HG02840 (cell line): ENCODE measurements around the gene MTMR2.
A peak's percentile ranks its signal among the peaks of the same experiment; 100 is the strongest.
"Not testable (repeated sequence)": the region's sequence is repeated elsewhere in the genome, so short reads cannot be mapped to it uniquely, and the experiment has no call there.

Experiments used
- ATAC-seq: cut with Tn5 transposase; IDR thresholded peaks from one replicate; pipeline ENCODE4 v1.9.1; 2021; ENCODE audit warnings: mild to moderate bottlenecking, moderate library complexity, moderate number of reproducible peaks; ENCODE audit not compliant: unreplicated experiment, low FRiP score

The MTMR2 gene

DNA sequence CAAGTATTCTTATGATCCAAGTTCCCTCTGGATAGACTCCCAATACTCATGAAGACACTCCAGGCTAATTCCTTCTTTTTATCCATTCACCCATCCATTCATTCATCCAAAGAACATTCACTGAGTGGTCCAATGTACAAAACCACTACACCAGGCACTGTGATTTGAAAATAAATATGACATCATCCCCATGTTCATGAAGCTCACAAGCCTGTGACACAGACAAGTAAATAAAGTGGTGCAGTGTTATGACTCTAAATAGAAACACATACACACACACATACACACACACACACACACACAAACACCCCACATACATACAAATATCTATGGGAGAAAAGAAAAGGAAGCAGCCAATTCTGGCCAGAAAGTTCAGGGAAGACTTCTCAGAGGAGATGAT is 35.5 kb downstream of the MTMR2 start:
- ATAC-seq = no peak

DNA sequence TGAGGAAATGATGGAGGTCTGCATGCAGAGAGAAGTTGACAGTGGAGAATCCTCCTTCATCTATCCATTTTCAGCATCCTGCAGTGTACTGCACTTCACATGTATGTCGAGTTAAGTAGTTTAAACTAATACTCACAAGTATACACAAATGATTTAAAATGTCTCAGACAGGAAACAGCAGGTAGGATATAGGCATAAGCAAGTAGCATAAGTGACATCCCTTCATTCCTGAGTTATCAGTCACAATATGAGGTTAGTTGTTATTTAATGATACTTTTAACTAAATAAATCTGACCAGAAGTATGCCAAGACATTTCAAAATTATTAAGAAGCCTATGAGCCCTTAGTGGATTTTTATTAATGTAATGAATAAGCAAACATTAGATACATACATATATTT is 37.4 kb downstream of the MTMR2 start:
- ATAC-seq = no peak

DNA sequence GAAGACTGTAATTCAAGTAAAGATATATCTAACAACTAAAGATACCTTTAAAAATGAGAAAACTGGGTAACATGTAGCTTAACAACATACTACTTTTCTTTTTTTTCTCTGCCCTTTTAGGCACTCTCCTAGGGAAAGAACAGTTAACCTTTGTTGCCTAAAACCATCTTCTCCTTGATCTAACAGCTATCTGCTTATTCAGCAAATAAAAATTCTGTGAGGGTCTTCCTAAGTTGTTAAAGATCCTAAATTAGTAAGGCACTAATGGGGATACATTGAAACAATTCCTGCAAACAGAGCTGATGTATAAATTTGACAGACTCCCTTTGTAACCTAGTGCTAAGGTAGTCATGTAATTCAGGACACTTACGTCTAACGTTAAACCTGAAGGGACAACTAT is 39.1 kb downstream of the MTMR2 start:
- no peak for ATAC-seq

DNA sequence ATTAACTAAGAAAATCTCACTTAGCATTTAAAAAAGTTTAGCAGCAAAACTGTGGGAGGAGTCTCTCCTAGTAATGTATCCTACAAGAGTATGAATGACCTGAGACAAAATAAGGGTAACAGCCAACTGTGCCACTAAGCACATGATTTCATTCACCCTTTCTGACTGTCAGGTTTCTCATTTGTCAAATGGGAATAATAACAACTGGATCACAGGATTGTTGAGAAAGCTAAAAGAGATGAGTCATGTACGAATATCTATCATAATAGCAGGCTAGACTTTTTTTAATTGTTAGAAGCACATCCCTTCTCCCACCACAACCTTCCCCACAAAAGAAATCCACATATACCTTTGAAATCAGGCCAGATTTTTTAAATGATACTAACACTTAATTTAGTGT is 39.5 kb downstream of the MTMR2 start:
- ATAC-seq = no peak

DNA sequence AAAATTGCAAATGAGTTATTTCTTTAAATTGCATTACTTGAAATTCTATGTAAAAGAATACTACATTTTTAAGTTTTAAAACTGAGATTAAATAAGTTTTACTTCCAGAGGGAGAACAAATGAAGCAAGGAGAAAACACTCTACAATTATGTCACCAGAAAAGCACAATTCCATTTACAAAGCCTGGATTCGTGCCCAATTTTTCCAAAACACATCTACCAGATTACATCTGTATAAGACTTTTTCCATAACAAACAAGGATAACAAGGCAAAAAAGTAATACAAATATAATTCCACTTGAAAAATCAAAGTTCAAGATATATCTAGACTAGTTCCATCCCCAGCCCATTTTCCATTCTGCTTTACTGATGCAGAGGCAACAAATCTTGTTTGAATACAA is 40.5 kb downstream of the MTMR2 start:
- no peak for ATAC-seq

DNA sequence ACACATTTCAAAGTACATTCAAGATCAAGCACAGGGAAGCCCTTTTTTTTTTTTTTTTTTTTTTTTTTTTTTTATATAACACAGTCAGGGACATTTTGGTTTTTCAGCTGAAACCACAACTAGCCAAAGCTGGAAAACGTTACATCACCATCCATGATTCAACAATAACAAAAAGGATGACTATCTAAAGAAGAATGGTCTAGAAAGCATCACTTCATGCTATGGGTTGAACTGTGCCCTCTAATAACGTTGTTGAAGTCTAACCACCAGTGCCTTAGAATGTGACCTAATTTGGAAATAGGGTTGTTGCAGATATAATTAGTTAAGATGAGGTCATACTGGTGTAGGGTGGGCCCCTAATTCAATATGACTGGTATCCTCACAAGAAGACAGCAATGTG is 46.6 kb downstream of the MTMR2 start:
- no peak for ATAC-seq

GRCh38 chr11:95870877-95871276 is 53.0 kb downstream of the MTMR2 start:
- not testable (repeated sequence) for ATAC-seq

GRCh38 chr11:95867105-95867504 is 56.8 kb downstream of the MTMR2 start:
- ATAC-seq = no peak

GRCh38 chr11:95863486-95864140 is 60.3 kb downstream of the MTMR2 start:
- no peak for ATAC-seq

- ATAC-seq = not testable (repeated sequence)
Observed at GRCh38 chr11:95860024-95860423, 63.9 kb downstream of the MTMR2 start.

GRCh38 chr11:95854362-95854761 is 69.5 kb downstream of the MTMR2 start:
- not testable (repeated sequence) for ATAC-seq

DNA sequence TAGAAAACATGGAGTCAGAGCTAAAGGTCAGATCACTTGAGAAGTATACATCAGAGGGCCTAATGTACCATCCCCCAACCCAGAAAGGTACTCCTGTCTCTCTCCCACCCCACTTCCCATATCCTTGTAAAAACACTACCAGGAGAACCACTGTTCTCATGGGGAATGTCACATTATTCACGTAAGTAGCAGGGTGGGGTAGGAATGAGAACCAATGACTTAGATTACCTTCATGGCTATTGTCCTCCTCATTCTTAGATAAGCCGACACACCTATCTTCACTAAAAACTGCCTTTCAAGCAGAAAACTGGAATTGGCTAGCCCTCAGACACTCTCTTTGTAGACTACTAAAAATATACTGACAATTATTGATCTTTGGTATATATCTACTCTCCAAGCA is 70.0 kb downstream of the MTMR2 start:
- no peak for ATAC-seq

- ATAC-seq = no peak
Observed at GRCh38 chr11:95853138-95853537, 70.8 kb downstream of the MTMR2 start.

GRCh38 chr11:95850137-95850536 is 73.8 kb downstream of the MTMR2 start:
- no peak for ATAC-seq

GRCh38 chr11:95849087-95849825 is 74.7 kb downstream of the MTMR2 start:
- peak; percentile 57 for ATAC-seq

- ATAC-seq = no peak
Observed at GRCh38 chr11:95845167-95845566, 78.7 kb downstream of the MTMR2 start.

DNA sequence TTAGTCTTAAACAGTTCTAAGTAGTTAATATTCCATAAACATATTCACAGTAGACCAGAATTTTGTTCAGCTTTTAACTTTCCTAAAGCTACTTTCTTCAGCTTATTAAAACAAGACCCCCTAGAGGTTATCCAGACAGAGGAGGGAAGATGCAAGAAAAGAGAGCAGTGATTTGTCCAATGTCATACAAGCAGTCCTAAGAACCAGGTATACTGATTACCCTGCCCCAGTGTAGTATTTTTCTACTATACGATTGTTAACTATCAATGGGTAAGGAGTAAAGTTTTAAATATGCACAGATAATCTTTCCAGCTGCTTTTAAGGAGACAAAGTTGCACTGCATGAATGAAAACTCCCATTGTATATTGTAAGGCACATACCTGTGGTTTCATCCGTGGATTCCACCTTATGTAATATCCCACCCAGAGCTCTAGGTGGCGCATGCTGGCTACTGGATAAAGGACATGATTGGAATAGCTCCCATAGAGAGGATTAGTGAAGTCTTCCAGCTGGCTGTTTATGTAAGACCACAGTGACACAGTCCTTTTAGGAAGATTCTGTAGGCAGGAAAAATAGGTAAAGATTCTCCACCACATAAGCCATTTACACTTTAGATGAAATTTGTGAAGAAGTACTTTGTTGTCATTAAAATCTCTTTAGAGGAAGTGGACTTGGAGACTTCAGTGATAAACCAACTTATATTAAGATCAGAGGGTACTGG is 88.0 kb downstream of the MTMR2 start:
- peak; percentile 77 for ATAC-seq

DNA sequence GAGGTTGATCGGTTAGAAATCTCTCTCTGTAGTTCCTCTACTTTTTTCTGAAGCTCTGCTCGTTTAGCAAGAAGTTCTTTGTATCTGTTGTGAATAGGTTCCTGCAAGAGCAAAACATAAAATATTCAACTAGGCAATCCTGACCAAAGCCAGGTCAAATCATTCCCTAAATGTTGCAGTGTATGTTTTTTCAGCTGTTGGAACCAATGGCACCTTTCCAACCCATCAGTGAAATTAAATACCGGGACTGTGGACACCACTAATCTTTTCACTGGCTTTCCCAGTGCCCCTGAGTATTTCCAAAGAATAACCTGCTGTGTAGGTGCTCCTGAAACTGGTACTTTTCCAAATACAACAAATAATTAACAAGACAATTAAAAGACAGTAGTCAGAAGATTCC is 88.6 kb downstream of the MTMR2 start:
- no peak for ATAC-seq

- no peak for ATAC-seq
Observed at GRCh38 chr11:95833378-95833777, 90.5 kb downstream of the MTMR2 start.

DNA sequence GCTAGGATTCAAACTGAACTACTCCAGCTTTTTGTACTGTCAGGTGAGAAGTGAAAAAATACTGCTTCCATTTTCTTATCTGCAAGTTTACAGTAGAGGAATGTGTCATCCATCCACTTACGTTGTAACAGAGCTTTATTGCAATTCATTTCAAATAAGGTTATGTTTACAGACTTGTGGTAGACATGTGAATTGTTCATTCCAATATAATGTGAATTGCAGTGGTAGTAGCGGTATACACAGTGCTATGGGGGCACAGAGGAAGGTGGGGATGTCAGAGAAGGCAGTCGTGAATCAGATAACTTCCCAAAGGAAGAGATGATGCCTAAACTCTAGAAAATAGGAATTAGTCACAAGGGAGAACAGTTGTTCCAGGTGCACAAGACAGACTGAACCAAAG is 91.1 kb downstream of the MTMR2 start:
- no peak for ATAC-seq

- no peak for ATAC-seq
Observed at GRCh38 chr11:95831198-95831883, 92.6 kb downstream of the MTMR2 start.
